Stimulated activated CD8-positive, alpha-beta memory T cell treated with anti-CD3 and anti-CD28 coated beads, Interleukin-12 subunit alpha, Interleukin-12 subunit beta, amount 100 ng/mL, for 4 hours (primary cell): Measurements from ENCODE around the gene FAM83F.
A peak's percentile ranks its signal among the peaks of the same experiment; 100 is the strongest.
"Not testable (repeated sequence)": the region's sequence is repeated elsewhere in the genome, so short reads cannot be mapped to it uniquely, and the experiment has no call there.

Experiments used
- DNase-seq: peaks from one replicate; pipeline ENCODE4 v3.0.0-alpha.2; 2020; ENCODE audit warnings: low read depth

FAM83F gene

GRCh38 chr22:39994566-39995392 lies at the start of gene FAM83F:
Gene FAM83F, plus strand, starts transcription at chr22:39994954. Its CDS starts 89 bp downstream, at chr22:39995043.
- peak; percentile 12 for DNase-seq

- DNase-seq: no peak
These were observed 48.6 kb upstream of the FAM83F start for GRCh38 chr22:39946126-39946502.

- DNase-seq: no peak
These were observed 48.1 kb upstream of the FAM83F start for GRCh38 chr22:39946503-39947219.

- DNase-seq: no peak
These were observed 47.2 kb upstream of the FAM83F start for GRCh38 chr22:39947220-39948216.

- no peak for DNase-seq
These were observed 44.6 kb upstream of the FAM83F start for GRCh38 chr22:39949964-39950737.

GRCh38 chr22:39951603-39952293 lies 43.0 kb upstream of the FAM83F start:
- DNase-seq: not testable (repeated sequence)

GRCh38 chr22:39952347-39952746 lies 42.4 kb upstream of the FAM83F start:
- no peak for DNase-seq

- DNase-seq: no peak
These were observed 41.7 kb upstream of the FAM83F start for GRCh38 chr22:39953101-39953500.

GRCh38 chr22:39954584-39955055 lies 40.1 kb upstream of the FAM83F start:
- DNase-seq: no peak

GRCh38 chr22:39955675-39956074 lies 39.1 kb upstream of the FAM83F start:
- no peak for DNase-seq

GRCh38 chr22:39956932-39957664 lies 37.7 kb upstream of the FAM83F start:
- DNase-seq: no peak

- no peak for DNase-seq
These were observed 36.6 kb upstream of the FAM83F start for GRCh38 chr22:39958009-39958711.

- no peak for DNase-seq
These were observed 35.7 kb upstream of the FAM83F start for GRCh38 chr22:39958949-39959639.

- DNase-seq: no peak
These were observed 34.9 kb upstream of the FAM83F start, which contains the start of gene TMA7B for GRCh38 chr22:39959640-39960447. Gene TMA7B, plus strand, starts transcription at chr22:39960397. Its CDS starts 3,978 bp downstream, at chr22:39964375.

- DNase-seq: peak; percentile 45
These were observed 33.7 kb upstream of the FAM83F start for GRCh38 chr22:39960791-39961746.

- DNase-seq: no peak
These were observed 32.7 kb upstream of the FAM83F start for GRCh38 chr22:39962071-39962470.
